Parathyroid adenoma (tissue), 2 donors: ENCODE measurements around the gene CTTN.

ENCODE experiments used
- H2AFZ ChIP-seq: fragments of 300-600 bp; sonication (generic); one replicate; pipeline ENCODE4 v1.7.0; 2017; ENCODE audit warnings: antibody characterized with exemption, mild to moderate bottlenecking
- H3K27ac ChIP-seq: fragments of 300-600 bp; sonication (generic); one replicate; pipeline ENCODE4 v1.7.0; 2017
- H3K27me3 ChIP-seq: fragments of 300-600 bp; sonication (generic); one replicate; pipeline ENCODE4 v1.7.0; 2017; ENCODE audit warnings: low read length; ENCODE audit not compliant: control insufficient read depth, insufficient read depth
- H3K36me3 ChIP-seq: fragments of 300-600 bp; sonication (generic); one replicate; pipeline ENCODE4 v1.7.0; 2017; ENCODE audit warnings: low read length; ENCODE audit not compliant: control insufficient read depth, insufficient read depth
- H3K4me1 ChIP-seq: fragments of 300-600 bp; sonication (generic); one replicate; pipeline ENCODE4 v1.7.0; 2017; ENCODE audit warnings: control low read depth
- H3K4me2 ChIP-seq: fragments of 300-600 bp; sonication (generic); one replicate; pipeline ENCODE4 v1.7.0; 2017; ENCODE audit warnings: low read length
- H3K4me3 ChIP-seq: fragments of 300-600 bp; sonication (generic); one replicate; pipeline ENCODE4 v1.7.0; 2017; ENCODE audit warnings: low read depth, low read length
- H3K79me2 ChIP-seq: fragments of 300-600 bp; sonication (generic); one replicate; pipeline ENCODE4 v1.7.0; 2017; ENCODE audit warnings: control low read depth
- H3K9ac ChIP-seq: fragments of 300-600 bp; sonication (generic); one replicate; pipeline ENCODE4 v1.7.0; 2017; ENCODE audit warnings: mild to moderate bottlenecking
- H3K9me3 ChIP-seq: fragments of 300-600 bp; sonication (generic); one replicate; pipeline ENCODE4 v1.7.0; 2017; ENCODE audit warnings: low read length; ENCODE audit not compliant: control insufficient read depth
- CTCF ChIP-seq: fragments of 300-600 bp; sonication (generic); IDR thresholded peaks from one replicate; pipeline ENCODE4 v1.7.0; 2017; ENCODE audit warnings: antibody characterized with exemption, mild to moderate bottlenecking
- donor health status: primary hyperparathyroidism.

Gene CTTN

GRCh38 chr11:70467201-70468085 is 69.1 kb downstream of the CTTN start:
- no peaks in the 10 kb centered on the region for H3K36me3 ChIP-seq
- H2AFZ ChIP-seq, result no peak overlapping the region
- peak; percentile 65 for TF ChIP-seq CTCF
- H3K4me2 ChIP-seq, result no peak overlapping the region
- H3K9me3 ChIP-seq, result no peaks in the 10 kb centered on the region
- H3K79me2 ChIP-seq, result no peaks in the 10 kb centered on the region
- no peak overlapping the region for H3K27ac ChIP-seq
- no peak overlapping the region for H3K9ac ChIP-seq
- no peaks in the 10 kb centered on the region for H3K27me3 ChIP-seq
- no peaks in the 10 kb centered on the region for H3K4me1 ChIP-seq
- H3K4me3 ChIP-seq, result no peak overlapping the region

- no peak overlapping the region for H3K4me3 ChIP-seq
- no peaks in the 10 kb centered on the region for H3K79me2 ChIP-seq
- H3K27ac ChIP-seq, result no peak overlapping the region
- no peak overlapping the region for H2AFZ ChIP-seq
- no peaks in the 10 kb centered on the region for H3K27me3 ChIP-seq
- H3K9me3 ChIP-seq, result no peaks in the 10 kb centered on the region
- no peaks in the 10 kb centered on the region for H3K36me3 ChIP-seq
- no peak for TF ChIP-seq CTCF
- H3K9ac ChIP-seq, result no peak overlapping the region
- no peaks in the 10 kb centered on the region for H3K4me1 ChIP-seq
- H3K4me2 ChIP-seq, result no peak overlapping the region
Measured at GRCh38 chr11:70468256-70469195, 70.2 kb downstream of the CTTN start.

GRCh38 chr11:70470127-70470526 is 71.8 kb downstream of the CTTN start:
- H3K36me3 ChIP-seq, result no peaks in the 10 kb centered on the region
- H3K4me2 ChIP-seq, result no peak overlapping the region
- TF ChIP-seq CTCF, result no peak
- H3K79me2 ChIP-seq, result no peaks in the 10 kb centered on the region
- no peaks in the 10 kb centered on the region for H3K9me3 ChIP-seq
- no peak overlapping the region for H3K9ac ChIP-seq
- no peak overlapping the region for H3K4me3 ChIP-seq
- no peaks in the 10 kb centered on the region for H3K4me1 ChIP-seq
- H2AFZ ChIP-seq, result no peak overlapping the region
- no peak overlapping the region for H3K27ac ChIP-seq
- no peaks in the 10 kb centered on the region for H3K27me3 ChIP-seq

GRCh38 chr11:70471254-70471653 is 72.9 kb downstream of the CTTN start:
- Histone ChIP-seq H3K27ac (no peak overlapping the region), H3K4me3 (no peak overlapping the region), H3K36me3 (no peaks in the 10 kb centered on the region), H3K9ac (no peak overlapping the region), H3K4me1 (no peaks in the 10 kb centered on the region), H2AFZ (no peak overlapping the region), H3K27me3 (no peaks in the 10 kb centered on the region), H3K4me2 (no peak overlapping the region), H3K79me2 (no peaks in the 10 kb centered on the region), H3K9me3 (no peaks in the 10 kb centered on the region)
- TF ChIP-seq CTCF, result no peak
